Measurements from ENCODE around the gene ST3GAL5.
A peak's percentile ranks its signal among the peaks of the same experiment; 100 is the strongest.

The ST3GAL5 gene

GRCh38 chr2:85801871-85802270 lies 86.9 kb downstream of the ST3GAL5 start:
- DNase-seq: no peak
- in situ Hi-C loops (cut with HindIII; ENCODE audit: low pct_ligation_motif_present, low pct_unique_long_range_greater_than_20kb, low sequenced_read_pairs): loop anchor here (25.0 kb wide), 1 partner anchor 90 kb away; no protein-coding TSS in a partner anchor

- in situ Hi-C loops (cut with HindIII; ENCODE audit: low pct_ligation_motif_present, low pct_unique_long_range_greater_than_20kb, low sequenced_read_pairs): loop anchor here (25.0 kb wide), 1 partner anchor 88 kb away; no protein-coding TSS in a partner anchor
- no peak for DNase-seq
Measured at GRCh38 chr2:85800586-85800985, 88.2 kb downstream of the ST3GAL5 start.

GRCh38 chr2:85799215-85799956 lies 89.4 kb downstream of the ST3GAL5 start:
- in situ Hi-C loops (cut with HindIII; ENCODE audit: low pct_ligation_motif_present, low pct_unique_long_range_greater_than_20kb, low sequenced_read_pairs): no loop called here
- DNase-seq: peak; percentile 71

GRCh38 chr2:85797921-85798320 lies 90.9 kb downstream of the ST3GAL5 start:
- in situ Hi-C loops (cut with HindIII; ENCODE audit: low pct_ligation_motif_present, low pct_unique_long_range_greater_than_20kb, low sequenced_read_pairs): no loop called here
- peak; percentile 48 for DNase-seq

GRCh38 chr2:85797263-85797660 lies 91.5 kb downstream of the ST3GAL5 start:
- in situ Hi-C loops (cut with HindIII; ENCODE audit: low pct_ligation_motif_present, low pct_unique_long_range_greater_than_20kb, low sequenced_read_pairs): no loop called here
- no peak for DNase-seq

GRCh38 chr2:85796341-85797262 lies 92.2 kb downstream of the ST3GAL5 start:
- no peak for DNase-seq
- in situ Hi-C loops (cut with HindIII; ENCODE audit: low pct_ligation_motif_present, low pct_unique_long_range_greater_than_20kb, low sequenced_read_pairs): no loop called here

GRCh38 chr2:85796046-85796340 lies 92.8 kb downstream of the ST3GAL5 start:
- DNase-seq: no peak
- in situ Hi-C loops (cut with HindIII; ENCODE audit: low pct_ligation_motif_present, low pct_unique_long_range_greater_than_20kb, low sequenced_read_pairs): no loop called here

- DNase-seq: no peak
- in situ Hi-C loops (cut with HindIII; ENCODE audit: low pct_ligation_motif_present, low pct_unique_long_range_greater_than_20kb, low sequenced_read_pairs): no loop called here
Measured at GRCh38 chr2:85795331-85796045, 93.3 kb downstream of the ST3GAL5 start.

GRCh38 chr2:85794491-85795121 lies 94.2 kb downstream of the ST3GAL5 start:
- DNase-seq: no peak
- in situ Hi-C loops (cut with HindIII; ENCODE audit: low pct_ligation_motif_present, low pct_unique_long_range_greater_than_20kb, low sequenced_read_pairs): no loop called here

GRCh38 chr2:85794038-85794441 lies 94.8 kb downstream of the ST3GAL5 start:
- no peak for DNase-seq
- in situ Hi-C loops (cut with HindIII; ENCODE audit: low pct_ligation_motif_present, low pct_unique_long_range_greater_than_20kb, low sequenced_read_pairs): no loop called here

GRCh38 chr2:85793584-85793983 lies 95.2 kb downstream of the ST3GAL5 start:
- no peak for DNase-seq
- in situ Hi-C loops (cut with HindIII; ENCODE audit: low pct_ligation_motif_present, low pct_unique_long_range_greater_than_20kb, low sequenced_read_pairs): no loop called here

GRCh38 chr2:85792783-85793441 lies 95.9 kb downstream of the ST3GAL5 start:
- DNase-seq: peak; percentile 67
- in situ Hi-C loops (cut with HindIII; ENCODE audit: low pct_ligation_motif_present, low pct_unique_long_range_greater_than_20kb, low sequenced_read_pairs): no loop called here

GRCh38 chr2:85791704-85792565 lies 96.9 kb downstream of the ST3GAL5 start:
- in situ Hi-C loops (cut with HindIII; ENCODE audit: low pct_ligation_motif_present, low pct_unique_long_range_greater_than_20kb, low sequenced_read_pairs): no loop called here
- no peak for DNase-seq

GRCh38 chr2:85790499-85791188 lies 98.1 kb downstream of the ST3GAL5 start:
- in situ Hi-C loops (cut with HindIII; ENCODE audit: low pct_ligation_motif_present, low pct_unique_long_range_greater_than_20kb, low sequenced_read_pairs): no loop called here
- no peak for DNase-seq

- in situ Hi-C loops (cut with HindIII; ENCODE audit: low pct_ligation_motif_present, low pct_unique_long_range_greater_than_20kb, low sequenced_read_pairs): no loop called here
- DNase-seq: no peak
Measured at GRCh38 chr2:85790032-85790431, 98.8 kb downstream of the ST3GAL5 start.

- DNase-seq: no peak
- in situ Hi-C loops (cut with HindIII; ENCODE audit: low pct_ligation_motif_present, low pct_unique_long_range_greater_than_20kb, low sequenced_read_pairs): no loop called here
Measured at GRCh38 chr2:85789271-85789670, 99.5 kb downstream of the ST3GAL5 start.

GRCh38 chr2:85788603-85789002 lies 100.2 kb downstream of the ST3GAL5 start:
- no peak for DNase-seq
- in situ Hi-C loops (cut with HindIII; ENCODE audit: low pct_ligation_motif_present, low pct_unique_long_range_greater_than_20kb, low sequenced_read_pairs): no loop called here

Measured in ACHN (cell line).